GM12878 (cell line): ENCODE measurements around the gene APOM. TPM values are rescaled to one million over a fixed set of nuclear protein-coding genes. Genes with fewer than 3 reads are reported as not detected.

ENCODE experiments used
- ATF3 ChIP-seq: IDR thresholded peaks from 2 replicates; pipeline ENCODE4 v1.6.1; 2011; ENCODE audit warnings: low read depth, mild to moderate bottlenecking, low read length, moderate library complexity, borderline replicate concordance; ENCODE audit errors: extremely low read depth
- BCL11A ChIP-seq: IDR thresholded peaks from 2 replicates; pipeline ENCODE4 v1.6.1; 2011; ENCODE audit warnings: low read depth, low read length
- IKZF2 ChIP-seq, 2 experiments: fragments of 450-650 bp; IDR thresholded peaks; 2 replicates each; pipeline ENCODE4 v1.6.1; 2017; ENCODE audit warnings: mild to moderate bottlenecking in 2 of 2, moderate library complexity in 2 of 2
- IRF5 ChIP-seq: fragments of 450-650 bp; IDR thresholded peaks from 2 replicates; pipeline ENCODE4 v1.6.1; 2017; ENCODE audit warnings: borderline replicate concordance
- JUND ChIP-seq: IDR thresholded peaks from 2 replicates; pipeline ENCODE4 v1.6.1; 2012; ENCODE audit warnings: low read depth, mild to moderate bottlenecking, low read length, improper control_type of control experiment, moderate library complexity
- NR2C2 ChIP-seq: IDR thresholded peaks from 2 replicates; pipeline ENCODE4 v1.6.1; 2011; ENCODE audit warnings: borderline replicate concordance, low read depth; ENCODE audit not compliant: control insufficient read depth, insufficient read length
- NRF1 ChIP-seq: conservative IDR thresholded peaks from 2 replicates; pipeline ENCODE4 v1.6.1; 2011; ENCODE audit warnings: mild to moderate bottlenecking, low read depth, low read length, improper control_type of control experiment
- PAX5 ChIP-seq: IDR thresholded peaks from 2 replicates; pipeline ENCODE4 v1.6.1; 2011; ENCODE audit warnings: low read depth, low read length, borderline replicate concordance
- PML ChIP-seq: IDR thresholded peaks from 2 replicates; pipeline ENCODE4 v1.6.1; 2012; ENCODE audit warnings: low read length, inconsistent platforms
- POLR2A ChIP-seq: IDR thresholded peaks from 2 replicates; pipeline ENCODE4 v1.6.1; 2011; ENCODE audit warnings: low read depth, mild to moderate bottlenecking, low read length
- POU2F2 ChIP-seq: IDR thresholded peaks from 3 replicates; pipeline ENCODE4 v1.6.1; 2011; ENCODE audit warnings: low read depth, mild to moderate bottlenecking, low read length, borderline replicate concordance
- RELB ChIP-seq: fragments of 450-650 bp; IDR thresholded peaks from 2 replicates; pipeline ENCODE4 v1.6.1; 2017; ENCODE audit warnings: low read depth, mild to moderate bottlenecking, moderate library complexity
- SIX5 ChIP-seq: IDR thresholded peaks from 2 replicates; pipeline ENCODE4 v1.6.1; 2011; ENCODE audit warnings: mild to moderate bottlenecking, low read depth, low read length, moderate library complexity; ENCODE audit not compliant: severe bottlenecking
- SMARCA5 ChIP-seq: fragments of 450-650 bp; IDR thresholded peaks from 2 replicates; pipeline ENCODE4 v1.6.1; 2017; ENCODE audit warnings: mild to moderate bottlenecking
- SMC3 ChIP-seq: IDR thresholded peaks from 2 replicates; pipeline ENCODE4 v1.6.1; 2011; ENCODE audit warnings: low read length, improper control_type of control experiment, borderline replicate concordance
- SREBF2 ChIP-seq: IDR thresholded peaks from 2 replicates; pipeline ENCODE4 v1.6.1; 2012; ENCODE audit warnings: mild to moderate bottlenecking, low read length
- TCF3 ChIP-seq: IDR thresholded peaks from 2 replicates; pipeline ENCODE4 v1.6.1; 2012; ENCODE audit warnings: low read depth, mild to moderate bottlenecking, low read length, borderline replicate concordance; ENCODE audit not compliant: insufficient read depth
- ZBED1 ChIP-seq: IDR thresholded peaks from 2 replicates; pipeline ENCODE4 v1.6.1; 2016; ENCODE audit warnings: borderline replicate concordance
- ZNF207 ChIP-seq: fragments of 450-650 bp; IDR thresholded peaks from 2 replicates; pipeline ENCODE4 v1.6.1; 2014; ENCODE audit warnings: antibody characterized with exemption, mild to moderate bottlenecking, borderline replicate concordance
- ZNF384 ChIP-seq: IDR thresholded peaks from 2 replicates; pipeline ENCODE4 v1.6.1; 2012; ENCODE audit warnings: low read depth, mild to moderate bottlenecking, low read length, improper control_type of control experiment, borderline replicate concordance
- ZSCAN29 ChIP-seq: fragments of 450-650 bp; IDR thresholded peaks from 2 replicates; pipeline ENCODE4 v1.6.1; 2017; ENCODE audit warnings: mild to moderate bottlenecking, moderate library complexity
- polyA plus RNA-seq, 11 experiments: library from polyadenylated mRNA; depleted of rRNA in 4 of 11; unstranded in 6 of 11; stranded (reverse) in 5 of 11; fragments of >200 nt; fragmentation: Nextera tagmentation in 4 of 11; fragmentation: Illumina TruSeq in 1 of 11; extraction: Ambion mirVana in 4 of 11; extraction: Trizol in 1 of 11; gene quantifications; 1 replicate in 1 of 11; 2 replicates in 10 of 11; pipeline versions ENCODE4 v1.2.1 to v1.2.3, GENCODE V29; 2011 to 2016; ENCODE audit warnings: inconsistent platforms in 2 of 11, missing spikeins in 2 of 11, low read depth in 1 of 11
- total RNA-seq, 4 experiments: library from RNA; depleted of rRNA in 3 of 4; stranded (reverse); fragments of >200 nt in 3 of 4; fragmentation: Illumina TruSeq in 1 of 4; extraction: Trizol in 1 of 4; gene quantifications; 2 replicates each; pipeline versions ENCODE4 v1.2.1 to v1.2.3, GENCODE V29; 2013 to 2021
- TF ChIP-seq, protein P1 (sequence below): IDR thresholded peaks from 2 replicates; pipeline ENCODE4 v1.6.1; 2012; ENCODE audit warnings: low read depth, low read length, improper control_type of control experiment
- TF ChIP-seq, protein P2 (sequence below): IDR thresholded peaks from 2 replicates; pipeline ENCODE4 v1.6.1; 2012; ENCODE audit warnings: low read length, inconsistent platforms
- TF ChIP-seq, protein P3 (sequence below): IDR thresholded peaks from 2 replicates; pipeline ENCODE4 v1.6.1; 2011; ENCODE audit warnings: borderline replicate concordance, low read depth, mild to moderate bottlenecking, moderate library complexity, low read length; ENCODE audit not compliant: insufficient read depth, poor library complexity, severe bottlenecking

Gene APOM
- total and polyA plus RNA-seq, 10 of the 15 experiments (the other 5 are each of a cell fraction or from before 2014, with no cell fraction given): 4.0 to 14.1 (median 7.1) TPM

GRCh38 chr6:31664790-31665500 is 9.3 kb downstream of the APOM start, which contains the start of gene GPANK1 (continued):
- TF ChIP-seq POU2F2 (peak; percentile 40; the same call in 1 of the 3 replicates), IRF5 (no peak), TCF3 (no peak), POLR2A (no peak; the same call in 1 of the 2 replicates), ZBED1 (no peak), PML (peak; percentile 75; the same call in 1 of the 2 replicates), SIX5 (peak; percentile 28), SMC3 (no peak), ZSCAN29 (no peak), BCL11A (no peak), SMARCA5 (no peak), JUND (no peak), ZNF207 (0 out of 2 replicates have a peak, but pooled peaks have one; percentile 46), NR2C2 (no peak), ATF3 (no peak), PAX5 (peak; percentile 29; the same call in 1 of the 2 replicates), IKZF2 (IDR thresholded peaks at IDR 0.05) (peak in 1 of 2 experiments; percentile 70; a peak in 3 of 4 replicates), SREBF2 (no peak), ZNF384 (no peak), NRF1 (peak; percentile 72), RELB (peak; percentile 69; the same call in 1 of the 2 replicates)
- TF ChIP-seq, protein P1, sequence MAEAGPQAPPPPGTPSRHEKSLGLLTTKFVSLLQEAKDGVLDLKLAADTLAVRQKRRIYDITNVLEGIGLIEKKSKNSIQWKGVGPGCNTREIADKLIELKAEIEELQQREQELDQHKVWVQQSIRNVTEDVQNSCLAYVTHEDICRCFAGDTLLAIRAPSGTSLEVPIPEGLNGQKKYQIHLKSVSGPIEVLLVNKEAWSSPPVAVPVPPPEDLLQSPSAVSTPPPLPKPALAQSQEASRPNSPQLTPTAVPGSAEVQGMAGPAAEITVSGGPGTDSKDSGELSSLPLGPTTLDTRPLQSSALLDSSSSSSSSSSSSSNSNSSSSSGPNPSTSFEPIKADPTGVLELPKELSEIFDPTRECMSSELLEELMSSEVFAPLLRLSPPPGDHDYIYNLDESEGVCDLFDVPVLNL: peak; percentile 86
- TF ChIP-seq, protein P2, sequence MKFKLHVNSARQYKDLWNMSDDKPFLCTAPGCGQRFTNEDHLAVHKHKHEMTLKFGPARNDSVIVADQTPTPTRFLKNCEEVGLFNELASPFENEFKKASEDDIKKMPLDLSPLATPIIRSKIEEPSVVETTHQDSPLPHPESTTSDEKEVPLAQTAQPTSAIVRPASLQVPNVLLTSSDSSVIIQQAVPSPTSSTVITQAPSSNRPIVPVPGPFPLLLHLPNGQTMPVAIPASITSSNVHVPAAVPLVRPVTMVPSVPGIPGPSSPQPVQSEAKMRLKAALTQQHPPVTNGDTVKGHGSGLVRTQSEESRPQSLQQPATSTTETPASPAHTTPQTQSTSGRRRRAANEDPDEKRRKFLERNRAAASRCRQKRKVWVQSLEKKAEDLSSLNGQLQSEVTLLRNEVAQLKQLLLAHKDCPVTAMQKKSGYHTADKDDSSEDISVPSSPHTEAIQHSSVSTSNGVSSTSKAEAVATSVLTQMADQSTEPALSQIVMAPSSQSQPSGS: no peak
- TF ChIP-seq, protein P3, sequence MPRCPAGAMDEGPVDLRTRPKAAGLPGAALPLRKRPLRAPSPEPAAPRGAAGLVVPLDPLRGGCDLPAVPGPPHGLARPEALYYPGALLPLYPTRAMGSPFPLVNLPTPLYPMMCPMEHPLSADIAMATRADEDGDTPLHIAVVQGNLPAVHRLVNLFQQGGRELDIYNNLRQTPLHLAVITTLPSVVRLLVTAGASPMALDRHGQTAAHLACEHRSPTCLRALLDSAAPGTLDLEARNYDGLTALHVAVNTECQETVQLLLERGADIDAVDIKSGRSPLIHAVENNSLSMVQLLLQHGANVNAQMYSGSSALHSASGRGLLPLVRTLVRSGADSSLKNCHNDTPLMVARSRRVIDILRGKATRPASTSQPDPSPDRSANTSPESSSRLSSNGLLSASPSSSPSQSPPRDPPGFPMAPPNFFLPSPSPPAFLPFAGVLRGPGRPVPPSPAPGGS: no peak
- TF ChIP-seq, all 136 proteins: peak for 40
